Renal pelvis (tissue), 4 donors: ENCODE measurements around the gene SRSF1. TPM values are rescaled to one million over a fixed set of nuclear protein-coding genes. Genes with fewer than 3 reads are reported as not detected.
A peak's percentile ranks its signal among the peaks of the same experiment; 100 is the strongest.

Experiments
- DNase-seq: peaks from one replicate; pipeline ENCODE4 v3.0.0-alpha.2; 2013
- polyA plus RNA-seq, 3 donors: library from polyadenylated mRNA; unstranded; fragments of 120-200 nt; gene quantifications; one replicate each; pipeline ENCODE4 v1.2.1, GENCODE V29; 2013; ENCODE audit not compliant: insufficient read length in 3 of 3

The SRSF1 gene
- polyA plus RNA-seq, 3 donors: 331 to 382 (median 358) TPM

DNA sequence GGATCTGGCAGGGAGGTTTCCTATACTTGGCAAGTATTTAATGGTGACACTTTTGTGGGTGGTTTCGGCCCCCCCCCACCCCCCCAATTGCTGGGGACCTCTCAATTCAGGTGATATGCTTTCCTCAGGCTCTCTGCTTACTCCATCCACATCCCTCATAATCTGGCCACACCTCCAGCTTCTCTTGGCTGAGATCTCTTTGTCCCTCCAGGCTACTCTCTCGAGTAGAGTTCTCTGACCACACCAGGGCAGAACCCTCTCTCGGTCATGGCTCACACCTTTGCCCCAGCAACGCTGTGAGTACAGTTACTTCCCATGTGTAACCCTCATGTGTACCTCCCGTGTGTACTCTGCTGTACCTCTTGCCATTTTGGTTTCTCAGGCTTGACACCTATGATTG lies 34.1 kb upstream of the SRSF1 start:
- no peak for DNase-seq

DNA sequence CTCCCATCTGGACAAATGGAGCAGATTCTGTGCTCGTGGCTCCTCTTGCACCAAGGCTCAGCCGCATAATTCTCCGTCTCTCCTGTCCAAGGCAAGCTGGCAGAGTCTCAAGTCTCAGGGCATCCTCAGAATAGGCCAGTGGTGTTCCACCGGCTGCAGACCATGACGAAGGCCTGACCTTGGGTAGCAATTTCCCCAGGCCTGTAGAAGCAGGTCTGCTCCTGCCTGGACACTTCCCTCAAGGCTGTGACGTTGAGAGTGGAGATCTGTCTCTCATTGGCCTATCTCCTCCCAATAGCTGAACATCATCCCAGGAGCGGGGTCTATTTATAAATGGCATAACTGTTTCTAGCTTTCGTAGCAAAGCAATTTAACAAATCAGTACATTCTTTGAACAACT lies 33.3 kb upstream of the SRSF1 start:
- no peak for DNase-seq

DNA sequence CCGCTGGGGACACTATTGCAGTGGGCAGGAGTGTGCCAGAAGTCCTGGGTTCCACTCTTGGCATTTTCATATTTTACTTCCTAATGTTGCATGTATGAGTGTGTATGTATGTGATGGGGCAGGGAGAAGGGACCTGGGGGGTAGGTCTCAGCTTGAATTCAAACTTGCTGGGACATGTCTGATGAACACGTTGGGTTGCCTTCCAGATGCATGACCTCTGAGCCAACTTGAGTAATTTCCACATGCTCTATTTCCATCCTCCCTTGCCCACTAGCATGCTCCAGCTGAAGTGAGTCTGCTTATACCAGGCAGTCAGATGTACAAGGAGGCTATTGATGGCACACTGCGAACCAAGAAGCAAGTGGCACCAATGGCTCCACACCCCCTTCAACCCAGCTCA lies 32.9 kb upstream of the SRSF1 start:
- no peak for DNase-seq

DNA sequence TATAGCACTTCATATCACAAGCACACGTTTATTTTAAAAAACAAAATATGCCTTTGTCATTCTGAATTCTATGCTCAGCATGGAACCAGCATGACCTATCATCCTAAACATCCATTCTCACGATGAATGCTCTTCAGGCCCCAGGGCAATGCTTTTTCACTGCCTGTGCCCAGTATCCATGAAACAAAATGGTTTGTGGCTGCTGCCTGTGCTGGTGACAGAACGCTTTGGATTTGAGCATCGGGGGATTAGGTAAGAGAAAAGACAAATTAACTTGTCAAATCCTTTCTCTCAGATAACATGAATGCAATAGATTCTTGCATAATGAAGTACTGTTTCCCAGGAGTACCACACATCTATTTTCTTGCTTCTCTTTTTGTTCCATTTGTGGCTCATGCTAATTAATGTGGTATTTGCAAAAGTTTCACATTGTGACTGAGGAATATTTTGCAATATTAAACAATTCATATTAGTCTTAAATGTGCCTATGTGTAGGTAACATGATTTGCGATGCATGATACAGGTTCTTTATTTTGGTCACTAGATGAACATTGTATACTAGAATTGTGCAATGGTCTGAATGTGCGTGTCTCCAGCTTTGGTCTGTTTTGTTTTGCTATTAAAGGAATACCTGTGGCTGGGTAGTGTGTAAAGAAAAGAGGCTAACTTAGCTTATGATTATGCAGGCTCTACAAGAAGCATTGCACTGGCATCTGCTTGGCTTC lies 25.8 kb upstream of the SRSF1 start:
- DNase-seq: no peak

DNA sequence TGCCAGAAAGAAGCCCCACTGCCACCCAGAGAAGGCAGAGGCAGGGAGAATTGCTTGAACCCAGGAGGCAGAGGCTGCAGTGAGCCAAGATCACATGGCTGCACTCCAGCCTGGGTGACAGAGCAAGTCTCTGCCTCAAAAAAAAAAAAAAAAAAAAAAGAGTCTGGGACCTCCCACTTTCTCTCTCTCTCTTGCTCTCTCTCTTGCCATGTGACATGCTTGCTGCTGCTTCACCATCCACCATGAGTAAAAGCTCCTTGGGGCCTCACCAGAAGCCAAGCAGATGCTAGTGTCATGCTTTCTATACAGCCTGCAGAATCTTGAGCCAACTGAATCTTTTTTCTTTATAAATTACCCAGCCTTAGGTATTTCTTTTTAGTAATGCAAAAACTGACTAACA lies 21.5 kb upstream of the SRSF1 start:
- DNase-seq: no peak

DNA sequence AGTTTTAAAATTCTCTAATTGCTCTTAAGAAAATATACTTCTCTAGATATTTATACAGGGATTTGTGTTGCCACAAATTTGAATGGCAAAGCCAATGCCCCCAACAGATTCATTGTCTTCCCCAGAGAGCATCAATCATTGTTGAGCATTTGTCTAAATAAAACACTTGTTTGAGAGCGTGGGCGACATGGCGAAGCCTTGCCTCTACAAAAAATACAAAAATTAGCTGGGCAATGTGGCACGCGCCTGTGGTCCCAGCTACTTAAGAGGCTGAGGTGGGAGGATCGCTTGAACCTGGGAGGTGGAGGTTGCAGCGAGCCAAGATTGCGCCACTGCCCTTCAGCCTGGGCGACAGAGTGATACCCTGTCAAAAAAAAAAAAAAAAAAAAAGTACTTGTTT lies 13.4 kb upstream of the SRSF1 start:
- DNase-seq: no peak

DNA sequence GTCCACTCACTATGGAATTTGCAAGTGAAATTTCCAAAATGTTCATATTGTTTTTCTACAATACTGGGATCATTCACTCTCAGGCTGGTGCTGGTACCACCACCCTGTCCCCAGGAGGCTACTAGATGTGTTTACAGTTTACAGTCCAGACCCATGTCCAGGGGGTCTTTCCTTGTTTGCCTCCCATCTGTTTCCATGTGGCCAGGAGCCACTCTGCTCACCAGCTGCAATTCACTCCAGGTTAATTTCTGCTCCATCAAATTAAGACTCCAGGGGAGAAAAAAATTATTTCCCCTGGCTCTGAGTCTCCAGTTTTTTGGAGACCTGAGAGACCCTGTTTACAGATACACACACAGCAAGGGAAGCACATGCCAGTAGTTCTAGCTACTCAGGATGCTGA lies 12.5 kb upstream of the SRSF1 start:
- DNase-seq: no peak

DNA sequence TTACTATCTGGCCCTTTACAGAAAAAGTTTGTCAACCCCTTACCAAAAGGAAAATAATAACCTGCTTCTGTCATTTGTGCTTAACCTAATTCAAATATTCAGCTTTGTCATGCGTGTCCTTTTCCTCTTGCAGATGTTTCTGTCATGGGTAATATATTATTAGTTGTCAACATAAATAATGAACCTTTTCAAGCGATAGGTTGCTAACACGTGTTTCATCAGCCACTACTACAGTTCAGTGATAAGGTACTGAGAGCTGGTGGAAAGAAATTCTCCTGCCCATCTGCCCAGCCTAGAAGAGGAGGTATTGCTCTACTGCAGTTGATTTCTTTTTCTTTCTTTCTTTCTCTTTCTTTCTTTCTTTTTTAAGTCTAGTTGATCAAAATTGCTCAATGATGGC lies 12.0 kb upstream of the SRSF1 start:
- DNase-seq: no peak

DNA sequence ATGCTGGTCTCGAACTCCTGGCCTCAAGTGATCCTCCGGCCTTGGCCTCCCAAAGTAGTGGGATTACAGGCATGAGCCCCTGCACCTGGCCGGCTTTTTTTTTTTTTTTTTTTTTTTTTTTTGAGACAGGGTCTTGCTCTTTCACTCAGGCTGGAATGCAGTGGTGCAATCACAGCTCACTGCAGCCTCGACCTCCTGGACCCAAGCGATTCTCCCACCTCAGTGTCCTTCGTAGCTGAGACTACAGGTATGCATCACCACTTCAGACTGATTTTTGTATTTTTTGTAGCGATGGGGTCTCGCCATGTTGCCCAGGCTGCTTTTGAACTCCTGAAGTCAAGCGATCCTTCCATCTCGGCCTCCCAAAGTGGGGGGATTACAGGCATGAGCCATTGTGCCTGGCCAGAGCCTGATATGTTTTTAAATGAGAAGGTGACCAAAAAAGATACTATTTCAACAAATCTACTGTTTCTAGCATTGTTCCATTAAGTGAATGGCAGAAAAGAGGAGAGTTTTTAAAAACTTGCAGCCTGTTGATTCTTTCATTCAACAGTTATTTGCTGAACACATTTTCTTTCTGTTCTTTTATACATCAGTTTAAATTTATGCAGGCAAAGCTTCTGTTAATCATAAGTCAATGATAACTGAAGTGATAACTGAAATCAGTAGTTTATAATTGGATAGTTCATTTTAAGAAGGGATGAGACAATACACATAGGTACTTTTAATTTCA lies 3.2 kb upstream of the SRSF1 start:
- no peak for DNase-seq

DNA sequence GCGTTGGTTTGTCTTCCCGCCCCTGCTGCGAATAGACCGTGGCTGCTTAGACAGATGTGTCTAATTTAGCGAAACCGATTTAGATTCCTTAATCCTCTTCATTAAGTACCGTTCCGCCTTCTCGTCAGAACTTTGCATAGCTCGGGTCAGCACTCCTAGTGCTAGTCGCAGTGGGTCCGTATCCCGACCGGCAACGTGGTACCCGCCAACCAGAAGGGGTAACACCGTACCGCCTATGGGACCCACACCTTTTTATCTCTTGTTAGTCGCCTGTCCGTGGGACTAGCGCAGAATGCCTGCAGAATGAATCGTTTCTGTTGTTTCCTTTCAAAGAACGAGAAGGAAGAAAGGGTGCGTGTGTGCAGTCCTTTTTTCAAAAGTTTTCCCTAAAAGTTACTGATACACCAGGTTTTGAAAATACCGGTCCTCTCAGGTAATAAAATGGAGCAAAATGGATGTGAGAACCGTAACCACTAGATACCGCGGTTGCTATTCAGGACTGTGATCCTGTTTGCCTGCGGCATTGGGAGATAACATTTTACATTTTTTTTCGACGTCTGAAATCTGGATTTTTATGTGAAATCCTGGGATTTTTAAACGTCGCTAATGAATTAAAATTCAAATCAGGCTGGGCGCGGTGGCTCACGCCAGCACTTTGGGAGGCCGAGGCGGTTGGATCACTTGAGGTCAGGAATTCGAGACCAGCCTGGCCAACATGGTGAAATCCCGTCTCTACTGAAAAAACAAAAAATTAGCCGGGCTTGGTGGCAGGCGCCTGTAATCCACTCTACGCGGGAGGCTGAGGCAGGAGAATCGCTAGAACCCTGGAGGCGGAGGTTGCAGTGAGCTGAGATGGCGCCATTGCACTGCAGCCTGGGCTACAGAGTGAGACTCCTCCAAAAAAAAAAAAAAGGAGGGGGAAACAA lies 998 bp upstream of the SRSF1 start:
- no peak for DNase-seq

DNA sequence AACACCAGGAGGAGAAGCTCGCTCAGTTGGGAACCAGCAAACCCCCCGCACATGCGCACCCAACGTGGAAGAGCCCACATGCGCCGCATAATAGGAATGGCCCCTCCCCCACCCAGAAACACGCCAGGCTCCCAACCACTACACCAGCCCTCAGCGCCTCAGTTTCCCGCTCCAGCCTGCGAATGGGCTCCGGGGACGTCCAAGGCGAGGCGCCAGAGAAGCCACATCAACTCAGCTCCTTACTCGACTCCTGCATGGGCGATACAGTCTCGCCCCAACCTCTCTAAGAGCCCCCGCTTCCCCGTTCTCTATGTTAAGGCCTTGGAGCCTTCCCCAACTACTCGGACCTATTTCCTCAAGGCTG lies 504 bp downstream of the SRSF1 start:
- DNase-seq: peak; percentile 84

DNA sequence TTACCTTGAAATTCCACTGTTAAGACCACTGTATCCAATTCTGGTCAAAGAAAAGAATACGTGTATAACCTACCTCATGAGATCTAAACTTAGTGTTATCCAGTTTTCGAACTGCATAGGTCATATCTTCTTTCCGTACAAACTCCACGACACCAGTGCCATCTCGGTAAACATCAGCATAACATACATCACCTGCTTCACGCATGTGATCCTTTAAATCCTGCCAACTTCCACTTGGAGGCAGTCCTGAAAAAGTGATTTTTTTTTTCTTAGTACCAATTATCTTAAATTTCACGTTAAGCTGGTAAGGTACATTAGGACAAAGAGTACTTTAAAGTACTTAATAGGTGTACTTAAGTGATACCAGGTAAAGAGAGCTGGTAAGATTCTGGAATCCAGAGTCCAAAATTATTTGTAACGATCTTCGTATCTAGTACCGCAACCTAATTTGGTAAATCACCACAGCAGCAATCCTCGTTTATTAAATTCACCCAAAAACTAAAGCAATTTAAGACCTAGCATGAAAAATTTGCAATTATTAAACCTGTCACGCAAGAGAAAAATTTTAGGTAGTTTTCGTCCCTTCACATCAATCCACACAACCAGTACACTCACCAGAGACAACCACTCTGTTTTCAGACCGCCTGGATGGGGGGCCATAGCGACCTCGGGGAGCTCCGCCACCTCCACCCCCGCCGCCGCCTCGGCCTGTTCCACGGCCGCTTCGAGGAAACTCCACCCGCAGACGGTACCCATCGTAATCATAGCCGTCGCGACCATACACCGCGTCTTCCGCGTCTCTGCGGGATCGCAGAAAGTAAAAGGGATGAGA lies 1.1 kb downstream of the SRSF1 start:
- no peak for DNase-seq

DNA sequence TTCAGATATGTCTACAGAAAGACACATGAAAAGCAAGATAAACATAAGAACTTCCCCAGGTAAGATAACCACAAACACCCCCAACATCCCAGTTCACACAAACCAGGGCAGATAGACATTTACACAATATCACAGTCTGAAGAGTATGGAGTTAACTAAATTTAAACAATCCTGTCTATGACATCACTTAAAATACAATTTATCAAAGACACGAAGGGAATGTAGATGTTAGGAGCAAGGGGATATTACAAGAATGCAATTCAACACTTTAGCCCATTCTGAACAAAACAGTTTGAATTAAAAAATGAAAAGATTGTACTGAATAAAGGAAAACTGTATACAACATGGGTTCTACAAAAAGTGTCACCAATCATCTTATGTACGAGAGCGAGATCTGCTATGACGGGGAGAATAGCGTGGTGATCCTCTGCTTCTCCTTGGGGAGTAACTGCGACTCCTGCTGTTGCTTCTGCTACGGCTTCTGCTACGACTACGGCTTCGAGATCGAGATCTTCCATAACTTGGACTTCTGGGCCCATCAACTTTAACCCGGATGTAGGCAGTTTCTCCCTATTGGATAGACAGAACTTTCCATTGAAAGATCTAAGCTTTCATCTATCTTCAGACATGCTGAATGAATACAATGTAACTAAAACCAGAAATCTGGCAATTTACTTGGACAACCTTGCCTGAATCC lies 1.9 kb downstream of the SRSF1 start:
- no peak for DNase-seq

DNA sequence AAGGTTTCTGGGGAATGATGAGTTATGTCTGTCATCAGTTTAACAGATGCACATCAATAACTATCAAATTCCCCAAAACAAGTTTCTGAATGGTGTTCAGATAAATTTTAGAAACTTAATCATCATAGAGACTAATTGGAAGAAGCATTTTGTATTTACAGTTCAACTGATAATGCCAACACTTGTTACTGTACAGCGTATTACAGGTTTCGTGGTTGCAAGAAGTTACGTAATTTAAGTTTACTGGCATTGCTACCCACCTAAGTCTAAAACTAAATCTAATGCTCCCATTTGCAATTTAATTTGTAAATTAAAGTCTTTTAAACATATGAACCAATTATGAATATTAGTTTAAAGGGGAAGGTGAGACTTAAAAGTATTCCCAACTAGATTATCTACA lies 3.0 kb downstream of the SRSF1 start:
- DNase-seq: no peak

DNA sequence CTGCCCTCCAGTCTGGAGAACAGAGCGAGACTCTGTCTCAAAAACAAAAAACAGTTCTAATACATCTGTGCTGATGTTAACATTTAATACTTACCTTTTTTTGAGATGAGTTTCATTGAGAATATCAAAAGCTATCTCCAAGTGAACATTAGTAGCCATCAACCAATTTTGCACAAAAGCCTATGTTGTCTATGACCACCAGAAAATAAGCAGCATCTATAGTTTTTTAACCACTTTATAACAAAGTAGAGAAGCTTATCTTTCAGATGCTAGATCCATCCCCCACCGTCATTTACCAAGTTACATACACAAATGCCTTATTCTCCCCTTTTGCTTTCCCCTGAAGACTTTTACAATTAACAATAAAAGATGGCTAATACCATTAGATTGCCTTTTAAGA lies 4.1 kb downstream of the SRSF1 start:
- no peak for DNase-seq

DNA sequence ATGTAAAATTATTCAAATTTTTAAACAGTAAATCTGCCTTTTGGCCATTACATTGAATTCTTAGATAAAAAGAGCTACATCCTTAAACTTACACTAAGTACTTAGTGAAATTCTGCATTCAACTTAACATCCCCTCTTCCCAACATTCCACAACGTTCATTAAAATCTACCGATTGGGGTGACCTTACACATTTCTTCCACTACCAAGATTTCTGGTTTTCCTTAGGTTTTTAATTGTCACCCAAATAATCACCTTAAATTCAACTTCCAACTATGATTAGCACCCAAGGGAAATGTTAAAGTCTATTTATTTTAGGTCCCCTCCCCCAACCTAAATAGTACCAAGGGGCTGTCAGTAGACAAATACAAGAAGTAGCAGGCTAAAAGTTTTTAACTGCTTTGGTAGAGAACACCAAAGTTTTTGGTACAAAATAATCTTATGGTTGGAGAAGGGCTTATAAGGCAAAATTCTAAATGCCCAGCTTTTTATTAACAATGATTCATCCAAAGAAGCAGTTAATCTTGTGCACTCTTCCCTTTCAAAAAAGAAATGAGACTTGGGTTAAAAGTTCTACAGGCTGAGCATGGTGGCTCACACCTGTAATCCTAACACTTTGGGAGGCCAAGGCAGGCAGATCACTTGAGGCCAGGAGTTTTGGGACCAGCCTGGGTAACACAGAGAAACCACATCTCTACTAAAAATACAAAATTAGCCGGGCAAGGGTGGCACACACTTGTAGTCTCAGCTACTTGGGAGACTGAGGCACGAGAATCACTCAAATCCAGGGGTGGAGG lies 4.7 kb downstream of the SRSF1 start:
- no peak for DNase-seq

DNA sequence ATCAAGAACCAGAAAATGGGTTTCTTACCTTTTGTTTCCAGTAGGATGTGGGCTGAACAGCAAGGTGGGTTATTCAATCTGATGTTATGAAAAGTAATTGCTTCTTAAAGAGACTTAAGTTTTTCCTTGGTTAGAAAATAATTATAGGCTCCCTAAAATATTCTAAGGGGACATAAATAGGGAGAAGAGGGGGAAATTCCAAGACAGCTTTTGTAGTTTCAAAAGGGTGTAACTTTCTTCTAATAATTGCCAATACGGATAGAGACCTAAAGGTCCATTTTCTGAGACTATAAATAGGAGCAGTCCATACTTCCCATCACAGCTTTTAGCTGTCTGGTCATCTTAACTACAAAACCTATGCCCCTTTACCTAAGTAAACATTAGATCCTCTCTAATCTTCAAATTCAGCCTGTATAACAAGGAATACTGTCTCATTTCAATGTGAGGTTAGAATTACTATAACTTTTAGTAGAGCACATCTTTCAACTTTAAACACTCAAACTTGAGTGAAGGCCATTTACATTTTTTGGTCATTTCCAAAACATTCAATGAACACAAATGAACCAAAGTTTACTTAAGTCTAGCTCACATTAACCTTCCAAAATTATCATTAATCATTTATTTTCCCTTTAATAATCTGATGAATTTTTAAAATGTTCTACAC lies 5.5 kb downstream of the SRSF1 start:
- DNase-seq: no peak

DNA sequence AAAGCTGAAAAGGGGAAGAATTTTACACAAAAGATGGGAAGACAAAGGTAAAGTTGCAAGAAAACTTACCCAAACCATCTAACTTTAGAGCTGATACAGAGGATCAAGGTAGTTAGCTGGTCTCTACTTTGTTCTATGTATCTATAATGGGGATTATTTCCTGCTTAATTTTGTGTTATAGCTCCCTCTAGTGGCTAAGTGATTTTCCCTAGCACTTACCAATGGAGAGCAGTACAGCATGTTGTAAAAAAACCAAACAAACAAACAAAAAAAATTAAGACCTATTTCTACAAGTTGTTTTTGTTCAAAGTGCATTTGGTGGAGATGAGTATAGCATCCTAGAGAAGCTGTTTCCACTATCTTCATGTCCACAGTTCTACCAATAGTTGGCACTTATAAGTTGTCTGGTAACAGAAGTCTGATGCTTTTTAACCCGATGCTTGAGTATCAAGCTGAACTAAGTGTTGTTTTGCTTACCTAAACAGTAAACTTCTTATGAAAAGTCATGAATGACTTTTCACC lies 7.5 kb downstream of the SRSF1 start:
- DNase-seq: peak; percentile 73

DNA sequence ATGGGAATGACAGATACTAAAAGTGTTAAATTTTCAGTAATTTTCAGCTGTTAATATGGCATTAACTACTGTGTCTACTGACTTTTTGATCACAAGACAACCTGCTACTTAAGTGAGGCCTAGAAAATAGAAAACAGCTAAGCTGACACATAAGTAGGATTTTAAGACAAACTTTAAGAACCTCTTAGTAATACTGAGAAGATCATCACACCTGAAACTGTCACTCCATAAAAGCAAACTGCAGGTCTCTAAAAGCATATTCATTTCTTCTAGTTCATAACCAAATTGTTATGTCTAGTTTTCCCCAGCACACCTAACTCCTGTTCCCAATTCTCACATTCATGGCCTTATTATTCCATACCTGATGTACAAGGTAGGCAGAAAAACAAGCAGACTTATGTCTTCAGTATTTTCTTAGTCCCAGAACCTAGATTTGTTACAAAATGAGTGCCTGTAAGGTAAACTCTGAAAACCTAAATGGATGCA lies 8.0 kb downstream of the SRSF1 start:
- no peak for DNase-seq
